ENCODE data around the gene TES. TPM values are rescaled to one million over a fixed set of nuclear protein-coding genes. Genes with fewer than 3 reads are reported as not detected.

TES gene
- total and polyA plus RNA-seq, 9 of the 15 experiments (the other 6 are each of a cell fraction or from before 2014, with no cell fraction given) = 20.7 to 61.6 (median 53.8) TPM

DNA sequence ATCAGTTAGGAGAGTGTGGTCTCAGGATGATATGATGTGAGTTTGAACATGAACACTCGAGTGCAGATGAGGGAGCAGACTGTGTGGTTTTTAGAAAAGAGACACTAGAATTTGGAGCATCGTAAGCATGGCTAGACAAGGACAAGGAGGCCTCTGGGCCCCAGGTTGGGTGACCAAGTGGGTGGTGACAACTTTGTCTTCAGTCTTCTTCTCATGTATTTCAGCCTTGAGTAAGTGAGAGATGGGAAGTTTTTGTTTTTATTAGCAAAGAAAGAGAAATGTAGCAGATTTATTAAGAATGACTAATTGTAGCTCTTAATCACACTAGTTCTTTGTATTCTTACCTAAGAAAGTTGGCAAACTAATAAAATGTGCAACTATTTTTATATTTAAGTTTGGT lies 16.3 kb downstream of the TES start:
- no peak overlapping the region for H2AFZ ChIP-seq (ENCODE audit: low read depth, low read length)
- H3K27me3 ChIP-seq (ENCODE audit: control insufficient read depth in 2 of 2, insufficient read depth in 2 of 2, low read length in 2 of 2) = no peaks in the 10 kb centered on the region
- no peak overlapping the region for H3K27ac ChIP-seq (ENCODE audit: extremely low read depth, low read depth, low read length)
- peaks cover 59% of the 10 kb centered on the region for H3K79me2 ChIP-seq (ENCODE audit: control insufficient read depth, insufficient read depth, low read length)
- no peak overlapping the region for H3K9ac ChIP-seq (ENCODE audit: insufficient read depth in 1 of 2, low read depth in 2 of 2, low read length in 2 of 2)
- in situ Hi-C loops (cut with MboI) (no loop called here), intact Hi-C loops (cut with micrococcal nuclease) (no loop called here)
- H3K4me2 ChIP-seq (ENCODE audit: insufficient read depth, low read length) = no peak overlapping the region
- 55% methylated on average over 2 of the region's 2 CpGs for WGBS (ENCODE audit: insufficient coverage, low coverage, missing lambda C conversion rate)
- ATAC-seq (peak; percentile 17; the same call in 1 of the 3 replicates), FAIRE-seq (no peak), DNase-seq (ENCODE audit: extremely low read depth in 1 of 4, low spot score in 3 of 4) (no peak)
- H3K9me1 ChIP-seq (ENCODE audit: control insufficient read depth, insufficient read depth, low read length) = no peaks in the 10 kb centered on the region
- no peaks in the 10 kb centered on the region for H3K9me3 ChIP-seq (replicated peaks; ENCODE audit: control insufficient read depth, insufficient read depth, low read depth, low read length)
- POLR2A ChIA-PET = interaction anchor here (1.0 to 1.9 kb wide), 4 partner anchors 9 to 63 kb away, joined by 4 to 10 read pairs (median 6); partner anchors contain the start of gene TES
- H3K4me1 ChIP-seq (replicated peaks in 1 of 2; ENCODE audit: control insufficient read depth in 2 of 2, insufficient read depth in 2 of 2, low read length in 2 of 2) = peaks cover 2 to 26% of the 10 kb centered on the region in 2 experiments; a peak in 4 of 5 replicates
- H3K36me3 ChIP-seq (ENCODE audit: control insufficient read depth, insufficient read depth, low read length) = no peaks in the 10 kb centered on the region
- CTCF ChIA-PET (ENCODE audit: low intra/inter-chr PET ratio) = no interaction called here
- no peak overlapping the region for H3K4me3 ChIP-seq
- no TSS peak for BruUV-seq (replicated peaks)
- peaks cover 9% of the 10 kb centered on the region for H4K20me1 ChIP-seq (replicated peaks; ENCODE audit: control insufficient read depth, insufficient read depth, low read length)
- TF ChIP-seq MYBL2 (IDR thresholded peaks at IDR 0.05; ENCODE audit: low read depth) = no peak
- TF ChIP-seq MYBL2 (CRISPR knock-in tag; IDR thresholded peaks at IDR 0.05; ENCODE audit: borderline replicate concordance) = no peak
- no peak for TF ChIP-seq POLR2B (IDR thresholded peaks at IDR 0.05; ENCODE audit: low read depth, partially characterized antibody)
- no peak for TF ChIP-seq ATF7 (IDR thresholded peaks at IDR 0.05)
- TF ChIP-seq ZEB2 (IDR thresholded peaks at IDR 0.05) = no peak
- TF ChIP-seq GTF2E2 (tag; IDR thresholded peaks at IDR 0.05) = no peak
- no peak for TF ChIP-seq ZNF282 (CRISPR knock-in tag; IDR thresholded peaks at IDR 0.05)
- TF ChIP-seq ZFP1 (CRISPR knock-in tag; IDR thresholded peaks at IDR 0.05) = no peak
- TF ChIP-seq, protein P1, sequence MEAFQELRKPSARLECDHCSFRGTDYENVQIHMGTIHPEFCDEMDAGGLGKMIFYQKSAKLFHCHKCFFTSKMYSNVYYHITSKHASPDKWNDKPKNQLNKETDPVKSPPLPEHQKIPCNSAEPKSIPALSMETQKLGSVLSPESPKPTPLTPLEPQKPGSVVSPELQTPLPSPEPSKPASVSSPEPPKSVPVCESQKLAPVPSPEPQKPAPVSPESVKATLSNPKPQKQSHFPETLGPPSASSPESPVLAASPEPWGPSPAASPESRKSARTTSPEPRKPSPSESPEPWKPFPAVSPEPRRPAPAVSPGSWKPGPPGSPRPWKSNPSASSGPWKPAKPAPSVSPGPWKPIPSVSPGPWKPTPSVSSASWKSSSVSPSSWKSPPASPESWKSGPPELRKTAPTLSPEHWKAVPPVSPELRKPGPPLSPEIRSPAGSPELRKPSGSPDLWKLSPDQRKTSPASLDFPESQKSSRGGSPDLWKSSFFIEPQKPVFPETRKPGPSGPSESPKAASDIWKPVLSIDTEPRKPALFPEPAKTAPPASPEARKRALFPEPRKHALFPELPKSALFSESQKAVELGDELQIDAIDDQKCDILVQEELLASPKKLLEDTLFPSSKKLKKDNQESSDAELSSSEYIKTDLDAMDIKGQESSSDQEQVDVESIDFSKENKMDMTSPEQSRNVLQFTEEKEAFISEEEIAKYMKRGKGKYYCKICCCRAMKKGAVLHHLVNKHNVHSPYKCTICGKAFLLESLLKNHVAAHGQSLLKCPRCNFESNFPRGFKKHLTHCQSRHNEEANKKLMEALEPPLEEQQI (IDR thresholded peaks at IDR 0.05) = no peak
- TF ChIP-seq, protein P2, sequence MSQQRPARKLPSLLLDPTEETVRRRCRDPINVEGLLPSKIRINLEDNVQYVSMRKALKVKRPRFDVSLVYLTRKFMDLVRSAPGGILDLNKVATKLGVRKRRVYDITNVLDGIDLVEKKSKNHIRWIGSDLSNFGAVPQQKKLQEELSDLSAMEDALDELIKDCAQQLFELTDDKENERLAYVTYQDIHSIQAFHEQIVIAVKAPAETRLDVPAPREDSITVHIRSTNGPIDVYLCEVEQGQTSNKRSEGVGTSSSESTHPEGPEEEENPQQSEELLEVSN (IDR thresholded peaks at IDR 0.05; ENCODE audit: borderline replicate concordance in 1 of 2, extremely low read depth in 1 of 2, insufficient read depth in 1 of 2, insufficient read length in 1 of 2, low read depth in 1 of 2, low read length in 1 of 2, poor library complexity in 1 of 2, severe bottlenecking in 1 of 2) = no peak
- no peak for TF ChIP-seq ZNF444 (CRISPR knock-in tag; IDR thresholded peaks at IDR 0.05)
- TF ChIP-seq TSC22D4 (tag; IDR thresholded peaks at IDR 0.05) = no peak
- no peak for TF ChIP-seq YBX1 (IDR thresholded peaks at IDR 0.05)
- no peak for TF ChIP-seq HNRNPH1 (optimal IDR thresholded peaks at IDR 0.05; ENCODE audit: low read depth, low read length)
- TF ChIP-seq, protein P3, sequence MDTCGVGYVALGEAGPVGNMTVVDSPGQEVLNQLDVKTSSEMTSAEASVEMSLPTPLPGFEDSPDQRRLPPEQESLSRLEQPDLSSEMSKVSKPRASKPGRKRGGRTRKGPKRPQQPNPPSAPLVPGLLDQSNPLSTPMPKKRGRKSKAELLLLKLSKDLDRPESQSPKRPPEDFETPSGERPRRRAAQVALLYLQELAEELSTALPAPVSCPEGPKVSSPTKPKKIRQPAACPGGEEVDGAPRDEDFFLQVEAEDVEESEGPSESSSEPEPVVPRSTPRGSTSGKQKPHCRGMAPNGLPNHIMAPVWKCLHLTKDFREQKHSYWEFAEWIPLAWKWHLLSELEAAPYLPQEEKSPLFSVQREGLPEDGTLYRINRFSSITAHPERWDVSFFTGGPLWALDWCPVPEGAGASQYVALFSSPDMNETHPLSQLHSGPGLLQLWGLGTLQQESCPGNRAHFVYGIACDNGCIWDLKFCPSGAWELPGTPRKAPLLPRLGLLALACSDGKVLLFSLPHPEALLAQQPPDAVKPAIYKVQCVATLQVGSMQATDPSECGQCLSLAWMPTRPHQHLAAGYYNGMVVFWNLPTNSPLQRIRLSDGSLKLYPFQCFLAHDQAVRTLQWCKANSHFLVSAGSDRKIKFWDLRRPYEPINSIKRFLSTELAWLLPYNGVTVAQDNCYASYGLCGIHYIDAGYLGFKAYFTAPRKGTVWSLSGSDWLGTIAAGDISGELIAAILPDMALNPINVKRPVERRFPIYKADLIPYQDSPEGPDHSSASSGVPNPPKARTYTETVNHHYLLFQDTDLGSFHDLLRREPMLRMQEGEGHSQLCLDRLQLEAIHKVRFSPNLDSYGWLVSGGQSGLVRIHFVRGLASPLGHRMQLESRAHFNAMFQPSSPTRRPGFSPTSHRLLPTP (IDR thresholded peaks at IDR 0.05; ENCODE audit: borderline replicate concordance, extremely low read depth, insufficient read length) = no peak
- no peak for TF ChIP-seq TAF7 (tag; IDR thresholded peaks at IDR 0.05)
- TF ChIP-seq TBL1XR1 (IDR thresholded peaks at IDR 0.05; ENCODE audit: low read length in 2 of 2) = no peak
- no peak for TF ChIP-seq MEF2D (tag; conservative IDR thresholded peaks at IDR 0.05; ENCODE audit: low read depth)

All from K562 (cell line).